Muscle of leg (tissue), 11 donors: Measurements from ENCODE around the gene DBF4. TPM values are rescaled to one million over a fixed set of nuclear protein-coding genes. Genes with fewer than 3 reads are reported as not detected.
A peak's percentile ranks its signal among the peaks of the same experiment; 100 is the strongest.
"Not testable (repeated sequence)": the region's sequence is repeated elsewhere in the genome, so short reads cannot be mapped to it uniquely, and the experiment has no call there.

Source experiments
- DNase-seq: peaks from one replicate; pipeline ENCODE4 v3.0.0; 2013
- H3K27ac ChIP-seq: one replicate; pipeline ENCODE4 v1.5.1; 2013; ENCODE audit warnings: mild to moderate bottlenecking, low read length, control low read depth
- H3K27me3 ChIP-seq: one replicate; pipeline ENCODE4 v1.6.1; 2013; ENCODE audit warnings: low read length; ENCODE audit not compliant: control insufficient read depth, insufficient read depth
- H3K36me3 ChIP-seq: one replicate; pipeline ENCODE4 v1.6.1; 2013; ENCODE audit warnings: low read length; ENCODE audit not compliant: control insufficient read depth, insufficient read depth
- H3K4me1 ChIP-seq: one replicate; pipeline ENCODE4 v1.6.1; 2013; ENCODE audit warnings: low read length; ENCODE audit not compliant: control insufficient read depth, insufficient read depth
- H3K4me3 ChIP-seq: one replicate; pipeline ENCODE4 v1.5.1; 2013; ENCODE audit warnings: low read length, control low read depth
- H3K9me3 ChIP-seq: replicated peaks from 2 replicates; pipeline ENCODE4 v1.6.1; 2013; ENCODE audit warnings: low read depth, low read length; ENCODE audit not compliant: control insufficient read depth
- WGBS: methylation state at CpG from one replicate; pipeline ENCODE4 v1.1.5; 2013; ENCODE audit warnings: missing lambda C conversion rate; ENCODE audit not compliant: insufficient coverage; 5-methylcytosine and 5-hydroxymethylcytosine counted together
- polyA plus RNA-seq, 8 donors: library from polyadenylated mRNA; unstranded; fragments of 120-200 nt; gene quantifications; one replicate each; pipeline versions ENCODE4 v1.2.1 to v1.2.3, GENCODE V29; 2013; ENCODE audit warnings: inconsistent platforms in 1 of 8, low replicate concordance in 1 of 8; ENCODE audit not compliant: insufficient read length in 8 of 8, insufficient read depth in 1 of 8
- total RNA-seq: library from RNA; stranded (reverse); fragments of 120-200 nt; gene quantifications from one replicate; pipeline ENCODE4 v1.2.4, GENCODE V29; 2013

The DBF4 gene
- total and polyA plus RNA-seq, 9 donors = 8.7 to 13.6 (median 12.0) TPM

- no CpG with 5 or more reads among the region's 3 CpGs for WGBS
- DNase-seq = no peak
- no peaks in the 10 kb centered on the region for H3K27me3 ChIP-seq
- H3K4me3 ChIP-seq = no peak overlapping the region
- no peak overlapping the region for H3K27ac ChIP-seq
- H3K36me3 ChIP-seq = peaks cover 4% of the 10 kb centered on the region
- H3K9me3 ChIP-seq = no peaks in the 10 kb centered on the region
- peaks cover 2% of the 10 kb centered on the region for H3K4me1 ChIP-seq
Measured at GRCh38 chr7:87878208-87878735, 2.0 kb downstream of the DBF4 start.

- H3K4me1 ChIP-seq = no peaks in the 10 kb centered on the region
- H3K9me3 ChIP-seq = no peaks in the 10 kb centered on the region
- DNase-seq = peak; percentile 87
- H3K27me3 ChIP-seq = no peaks in the 10 kb centered on the region
- peak overlapping the region; percentile 37 for H3K27ac ChIP-seq
- H3K36me3 ChIP-seq = peaks cover 4% of the 10 kb centered on the region
- no CpG with 5 or more reads among the region's 4 CpGs for WGBS
- no peak overlapping the region for H3K4me3 ChIP-seq
Measured at GRCh38 chr7:87882151-87882937, 6.1 kb downstream of the DBF4 start.

- DNase-seq = no peak
- WGBS = no CpG with 5 or more reads among the region's 2 CpGs
- H3K27ac ChIP-seq = no peak overlapping the region
- H3K36me3 ChIP-seq = peaks cover 2% of the 10 kb centered on the region
- H3K4me1 ChIP-seq = no peaks in the 10 kb centered on the region
- no peaks in the 10 kb centered on the region for H3K27me3 ChIP-seq
- no peaks in the 10 kb centered on the region for H3K9me3 ChIP-seq
- no peak overlapping the region for H3K4me3 ChIP-seq
Measured at GRCh38 chr7:87885018-87885417, 8.7 kb downstream of the DBF4 start.

- DNase-seq = peak; percentile 65
- Histone ChIP-seq H3K9me3 (no peaks in the 10 kb centered on the region), H3K27ac (no peak overlapping the region), H3K27me3 (no peaks in the 10 kb centered on the region), H3K4me1 (no peaks in the 10 kb centered on the region), H3K36me3 (peaks cover 2% of the 10 kb centered on the region), H3K4me3 (no peak overlapping the region)
Measured at GRCh38 chr7:87886875-87887274, 10.6 kb downstream of the DBF4 start.

- no peak overlapping the region for H3K4me3 ChIP-seq
- 83% methylated on average over 2 of the region's 2 CpGs for WGBS
- no peaks in the 10 kb centered on the region for H3K4me1 ChIP-seq
- H3K27me3 ChIP-seq = no peaks in the 10 kb centered on the region
- H3K9me3 ChIP-seq = no peaks in the 10 kb centered on the region
- H3K27ac ChIP-seq = no peak overlapping the region
- H3K36me3 ChIP-seq = no peaks in the 10 kb centered on the region
- DNase-seq = no peak
Measured at GRCh38 chr7:87895363-87895762, 19.1 kb downstream of the DBF4 start.

- DNase-seq = no peak
- no peak overlapping the region for H3K4me3 ChIP-seq
- no peak overlapping the region for H3K27ac ChIP-seq
- H3K4me1 ChIP-seq = no peaks in the 10 kb centered on the region
- H3K27me3 ChIP-seq = no peaks in the 10 kb centered on the region
- no CpG with 5 or more reads among the region's 2 CpGs for WGBS
- no peaks in the 10 kb centered on the region for H3K9me3 ChIP-seq
- H3K36me3 ChIP-seq = peaks cover 4% of the 10 kb centered on the region
Measured at GRCh38 chr7:87899255-87899654, 23.0 kb downstream of the DBF4 start.

- not testable (repeated sequence) for H3K36me3 ChIP-seq, H3K4me1 ChIP-seq, H3K4me3 ChIP-seq, H3K27me3 ChIP-seq, H3K9me3 ChIP-seq, H3K27ac ChIP-seq
- no CpG with 5 or more reads among the region's 3 CpGs for WGBS
- DNase-seq = peak; percentile 26
Measured at GRCh38 chr7:87907136-87907906, 31.0 kb downstream of the DBF4 start.

GRCh38 chr7:87908814-87909213, 32.5 kb downstream of the DBF4 start:
- 100% methylated on average over 4 of the region's 4 CpGs for WGBS

GRCh38 chr7:87912121-87912520, 35.8 kb downstream of the DBF4 start:
- no peak overlapping the region for H3K4me3 ChIP-seq
- H3K27me3 ChIP-seq = no peaks in the 10 kb centered on the region
- H3K36me3 ChIP-seq = peaks cover 3% of the 10 kb centered on the region
- H3K9me3 ChIP-seq = no peaks in the 10 kb centered on the region
- no peaks in the 10 kb centered on the region for H3K4me1 ChIP-seq
- H3K27ac ChIP-seq = no peak overlapping the region
- no peak for DNase-seq
- no CpG with 5 or more reads among the region's 4 CpGs for WGBS

More at GRCh38 chr7:87908814-87909213, 32.5 kb downstream of the DBF4 start:
- H3K27me3 ChIP-seq, H3K4me3 ChIP-seq, DNase-seq, H3K36me3 ChIP-seq, H3K27ac ChIP-seq, H3K4me1 ChIP-seq, H3K9me3 ChIP-seq: not testable (repeated sequence)

- no CpG with 5 or more reads among the region's 1 CpG for WGBS
- H3K27me3 ChIP-seq = no peaks in the 10 kb centered on the region
- no peak overlapping the region for H3K4me3 ChIP-seq
Measured at GRCh38 chr7:87918740-87919139, 42.4 kb downstream of the DBF4 start.

More at GRCh38 chr7:87918740-87919139, 42.4 kb downstream of the DBF4 start:
- H3K9me3 ChIP-seq = no peaks in the 10 kb centered on the region
- no peak for DNase-seq
- no peaks in the 10 kb centered on the region for H3K4me1 ChIP-seq
- H3K36me3 ChIP-seq = no peaks in the 10 kb centered on the region
- no peak overlapping the region for H3K27ac ChIP-seq
